ENCODE data around the gene ZC3H7A. TPM values are rescaled to one million over a fixed set of nuclear protein-coding genes. Genes with fewer than 3 reads are reported as not detected.

The ZC3H7A gene
- total RNA-seq, 3 donors from 2014 or later: 33.3 to 39.7 (median 38.4) TPM

DNA sequence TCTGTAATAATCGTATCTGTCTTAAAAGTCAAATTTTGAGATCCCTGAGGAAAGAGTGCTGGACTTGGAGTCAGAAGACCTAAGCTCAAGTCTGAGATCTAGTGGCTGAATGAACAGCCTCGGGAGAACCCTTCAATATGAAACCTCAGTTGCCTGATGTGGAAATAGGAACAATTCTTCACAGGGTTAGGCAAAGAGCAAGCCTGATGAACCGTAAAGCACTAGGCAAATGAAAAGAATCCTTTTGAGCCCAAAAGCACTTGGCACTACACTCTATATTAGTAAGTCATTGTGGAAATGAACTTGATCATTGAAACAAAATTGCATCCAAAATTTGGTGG lies 74.6 kb downstream of the ZC3H7A start:
- peaks cover 31% of the 10 kb centered on the region for H3K36me3 Mint-ChIP-seq (ENCODE audit: insufficient read depth)
- H3K4me1 Mint-ChIP-seq (ENCODE audit: low read depth): peaks cover 16% of the 10 kb centered on the region
- ATAC-seq: no peak
- no peaks in the 10 kb centered on the region for H3K9me3 Mint-ChIP-seq
- no peaks in the 10 kb centered on the region for H3K27me3 Mint-ChIP-seq (ENCODE audit: low read depth)
- no peak overlapping the region for H3K4me3 Mint-ChIP-seq
- DNase-seq: no peak

DNA sequence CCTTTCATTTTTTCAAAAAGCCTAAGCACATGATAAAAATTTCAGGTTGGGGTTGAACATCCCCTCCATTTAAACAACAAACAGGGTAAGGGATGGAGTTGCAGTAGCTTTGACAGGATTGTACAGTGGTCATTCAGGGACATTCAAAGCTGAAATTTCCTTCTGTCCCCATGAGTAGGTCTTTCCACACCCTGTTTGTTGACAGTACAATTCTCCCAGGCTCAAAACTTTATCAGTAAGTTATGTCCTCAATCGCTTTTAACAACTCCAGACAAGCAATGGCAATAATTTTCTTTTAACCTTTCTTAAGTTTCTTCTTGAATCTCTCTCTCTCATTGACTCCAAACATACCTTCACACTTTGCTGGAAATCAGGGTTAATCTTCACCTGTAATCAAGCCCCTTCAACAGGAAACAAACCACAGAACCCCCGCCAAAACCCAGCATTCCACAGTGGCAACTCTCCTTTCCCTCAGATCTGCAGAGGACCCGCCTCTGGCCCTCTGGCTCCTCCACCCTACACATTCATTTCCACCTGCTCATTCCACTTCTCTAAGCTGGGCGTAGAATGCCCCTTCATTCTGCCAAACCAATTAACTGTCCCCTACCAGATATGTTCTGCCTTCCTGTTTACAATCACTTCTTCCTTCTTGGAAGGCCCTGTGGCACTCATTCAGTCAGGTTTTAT lies 75.1 kb downstream of the ZC3H7A start:
- ATAC-seq (no peak), DNase-seq (no peak)
- Mint-ChIP-seq H3K4me1 (ENCODE audit: low read depth) (peaks cover 14% of the 10 kb centered on the region), H3K9me3 (no peaks in the 10 kb centered on the region), H3K4me3 (no peak overlapping the region), H3K27me3 (ENCODE audit: low read depth) (no peaks in the 10 kb centered on the region), H3K36me3 (ENCODE audit: insufficient read depth) (peaks cover 29% of the 10 kb centered on the region)

DNA sequence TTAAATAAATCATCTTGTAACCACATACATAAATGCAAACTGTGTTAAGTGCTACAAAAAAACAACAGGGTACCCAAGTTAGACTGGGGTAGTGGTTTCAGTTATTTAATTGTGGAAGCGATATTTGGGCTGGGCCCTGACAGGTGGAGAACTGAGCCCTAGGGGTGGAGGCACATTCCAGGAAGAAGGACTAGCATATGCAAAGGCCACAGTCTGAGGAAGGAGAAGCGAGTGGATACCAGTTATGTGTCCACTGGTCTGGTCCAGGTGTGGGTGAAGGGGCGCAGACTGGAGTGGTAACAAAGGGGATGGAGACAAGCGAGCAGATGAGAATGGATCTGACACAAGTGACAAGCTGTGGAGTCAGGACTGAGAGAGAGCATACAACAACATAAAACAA lies 77.3 kb downstream of the ZC3H7A start:
- Mint-ChIP-seq H3K9me3 (no peaks in the 10 kb centered on the region), H3K27me3 (ENCODE audit: low read depth) (no peaks in the 10 kb centered on the region), H3K4me1 (ENCODE audit: low read depth) (peaks cover 16% of the 10 kb centered on the region), H3K36me3 (ENCODE audit: insufficient read depth) (peaks cover 33% of the 10 kb centered on the region), H3K4me3 (no peak overlapping the region)
- DNase-seq (no peak), ATAC-seq (no peak)

DNA sequence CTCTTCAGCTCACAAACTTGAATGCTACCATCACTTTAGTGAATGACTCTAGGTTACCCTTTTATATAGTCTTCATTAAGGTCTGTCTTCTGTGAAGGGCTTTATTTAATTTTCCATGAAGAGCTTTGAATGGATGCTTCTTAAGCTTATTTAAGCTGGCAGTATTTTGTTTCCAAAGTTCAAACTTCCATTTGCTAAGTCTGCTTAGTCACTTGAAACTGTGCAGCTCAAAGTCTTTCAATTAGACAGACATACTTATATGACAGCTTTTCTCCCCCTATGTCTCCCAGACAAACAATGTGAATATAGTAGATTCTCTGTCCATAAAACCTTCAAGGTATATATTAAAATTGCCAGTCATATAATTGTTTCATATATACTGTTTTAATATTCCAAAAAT lies 77.9 kb downstream of the ZC3H7A start:
- H3K27me3 Mint-ChIP-seq (ENCODE audit: low read depth): no peaks in the 10 kb centered on the region
- H3K36me3 Mint-ChIP-seq (ENCODE audit: insufficient read depth): peaks cover 35% of the 10 kb centered on the region
- H3K4me3 Mint-ChIP-seq: no peak overlapping the region
- peaks cover 19% of the 10 kb centered on the region for H3K4me1 Mint-ChIP-seq (ENCODE audit: low read depth)
- ATAC-seq: no peak
- H3K9me3 Mint-ChIP-seq: no peaks in the 10 kb centered on the region
- DNase-seq: no peak

DNA sequence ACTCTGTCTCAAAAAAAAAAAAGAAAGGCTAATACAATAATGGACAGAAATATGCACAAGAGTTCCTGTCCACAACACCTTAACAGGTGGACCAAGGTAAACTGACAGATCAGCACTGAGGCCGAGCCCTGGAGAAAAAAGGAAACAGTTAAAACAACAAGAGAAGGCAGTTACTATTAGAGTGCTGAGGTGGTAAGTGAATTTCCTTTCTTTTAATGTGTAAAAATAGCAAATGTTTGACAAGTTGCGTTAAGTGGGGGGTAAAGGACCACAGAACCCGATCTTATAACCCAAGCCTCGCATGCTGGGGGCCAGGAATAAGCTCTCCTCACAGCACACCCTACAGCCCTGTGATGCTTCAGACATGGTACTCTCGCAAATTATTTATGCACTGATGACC lies 79.2 kb downstream of the ZC3H7A start:
- Mint-ChIP-seq H3K9me3 (no peaks in the 10 kb centered on the region), H3K4me3 (no peak overlapping the region), H3K27me3 (ENCODE audit: low read depth) (no peaks in the 10 kb centered on the region), H3K36me3 (ENCODE audit: insufficient read depth) (peaks cover 33% of the 10 kb centered on the region), H3K4me1 (ENCODE audit: low read depth) (peaks cover 15% of the 10 kb centered on the region)
- ATAC-seq: no peak
- DNase-seq: no peak

DNA sequence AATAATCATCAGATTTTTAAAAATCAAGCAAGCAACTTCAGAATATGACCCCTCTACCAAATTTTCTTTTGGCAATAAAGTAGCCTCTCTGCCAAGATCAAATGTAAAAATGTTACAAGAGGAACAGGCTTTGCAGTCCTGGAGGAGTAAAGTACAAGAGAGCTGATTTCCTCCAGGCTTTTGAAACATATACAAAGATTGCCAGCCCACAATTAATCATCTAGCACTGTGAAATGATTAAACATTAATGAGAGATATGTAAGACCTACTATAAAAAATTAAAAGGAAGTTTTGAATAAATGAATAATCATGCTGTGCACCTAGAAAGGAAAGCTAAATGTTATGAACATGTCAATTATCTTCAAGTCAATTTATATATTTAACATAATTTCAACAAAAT lies 80.7 kb downstream of the ZC3H7A start:
- Mint-ChIP-seq H3K36me3 (ENCODE audit: insufficient read depth) (peaks cover 34% of the 10 kb centered on the region), H3K9me3 (no peaks in the 10 kb centered on the region), H3K4me3 (no peak overlapping the region), H3K27me3 (ENCODE audit: low read depth) (no peaks in the 10 kb centered on the region), H3K4me1 (ENCODE audit: low read depth) (peaks cover 15% of the 10 kb centered on the region)
- DNase-seq (no peak), ATAC-seq (no peak)

DNA sequence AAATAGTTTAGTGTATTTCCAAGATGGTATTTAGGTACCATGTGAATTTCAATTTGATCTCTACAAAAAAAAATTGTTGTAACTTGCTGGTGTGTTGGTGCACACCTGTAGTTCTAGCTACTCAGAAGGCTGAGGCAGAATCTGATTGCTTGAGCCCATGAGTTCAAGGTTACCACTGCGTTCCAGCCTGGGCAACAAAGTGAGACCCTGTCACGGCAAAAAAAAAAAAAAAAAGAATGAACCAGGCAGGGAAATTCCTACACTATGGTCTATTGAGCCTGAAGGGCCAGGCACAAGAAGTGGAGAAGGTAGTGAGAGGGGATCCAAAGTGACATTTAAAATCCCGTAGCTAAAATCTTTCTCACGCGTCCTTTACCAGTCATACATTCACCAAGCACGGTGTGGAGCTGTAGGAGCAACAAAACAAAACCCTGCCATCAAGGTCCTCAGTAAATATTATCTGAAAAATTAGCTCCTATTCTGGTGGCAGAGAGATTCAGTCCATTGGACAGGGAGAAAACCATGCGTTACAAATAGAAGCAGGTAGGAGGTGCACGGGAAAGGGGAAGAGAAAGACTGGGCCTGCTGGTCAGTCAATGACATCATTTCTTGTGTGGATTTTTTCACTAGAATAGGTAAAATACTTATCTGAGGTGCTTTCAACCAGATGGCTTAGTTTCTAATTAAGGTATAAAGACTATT lies 81.7 kb downstream of the ZC3H7A start:
- Mint-ChIP-seq H3K36me3 (ENCODE audit: insufficient read depth) (peaks cover 34% of the 10 kb centered on the region), H3K9me3 (no peaks in the 10 kb centered on the region), H3K27me3 (ENCODE audit: low read depth) (no peaks in the 10 kb centered on the region), H3K4me1 (ENCODE audit: low read depth) (peaks cover 15% of the 10 kb centered on the region), H3K4me3 (no peak overlapping the region)
- ATAC-seq (no peak), DNase-seq (no peak)

DNA sequence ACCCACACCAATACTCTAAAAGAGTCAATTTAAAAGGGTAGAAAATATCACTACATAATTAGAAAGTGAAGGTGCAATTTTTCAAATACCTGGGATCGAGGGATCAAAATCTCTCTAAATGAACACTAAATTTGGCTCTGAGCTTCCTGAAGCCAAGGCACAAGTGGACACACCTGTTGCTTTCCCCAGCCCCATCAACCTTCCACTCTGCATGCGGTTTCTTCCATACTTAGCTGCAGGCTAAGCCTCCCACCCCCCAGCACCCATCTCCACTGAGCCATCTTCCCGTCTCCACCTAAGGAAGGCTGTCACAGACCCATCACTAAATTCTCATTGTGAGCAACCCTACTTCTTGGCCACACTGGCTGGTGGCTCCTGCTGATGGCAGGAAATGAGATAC lies 84.9 kb downstream of the ZC3H7A start:
- peaks cover 7% of the 10 kb centered on the region for H3K4me1 Mint-ChIP-seq (ENCODE audit: low read depth)
- DNase-seq: no peak
- peaks cover 37% of the 10 kb centered on the region for H3K36me3 Mint-ChIP-seq (ENCODE audit: insufficient read depth)
- H3K27me3 Mint-ChIP-seq (ENCODE audit: low read depth): no peaks in the 10 kb centered on the region
- no peaks in the 10 kb centered on the region for H3K9me3 Mint-ChIP-seq
- H3K4me3 Mint-ChIP-seq: no peak overlapping the region
- no peak for ATAC-seq

DNA sequence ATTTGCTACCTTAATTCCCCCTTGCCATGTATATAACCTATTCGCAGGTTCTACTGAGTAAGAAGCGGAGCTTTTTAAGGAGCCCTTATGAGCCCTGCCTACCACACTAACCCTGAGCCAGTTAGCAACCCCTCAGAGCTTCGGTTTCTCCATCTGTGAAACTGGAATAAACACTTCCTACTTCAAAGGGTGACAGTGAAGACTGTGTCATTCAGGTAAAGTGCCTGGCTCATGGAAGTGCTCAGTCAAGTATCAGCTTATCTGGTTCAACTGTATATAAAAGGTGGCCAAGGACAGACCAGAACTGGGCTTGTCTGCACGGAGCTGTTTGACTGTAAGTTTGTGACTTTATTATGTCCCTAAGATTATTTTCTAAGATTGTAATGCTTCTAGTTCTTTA lies 85.4 kb downstream of the ZC3H7A start:
- ATAC-seq (no peak), DNase-seq (no peak)
- no peaks in the 10 kb centered on the region for H3K27me3 Mint-ChIP-seq (ENCODE audit: low read depth)
- peaks cover 35% of the 10 kb centered on the region for H3K36me3 Mint-ChIP-seq (ENCODE audit: insufficient read depth)
- H3K9me3 Mint-ChIP-seq: no peaks in the 10 kb centered on the region
- peaks cover 6% of the 10 kb centered on the region for H3K4me1 Mint-ChIP-seq (ENCODE audit: low read depth)
- no peak overlapping the region for H3K4me3 Mint-ChIP-seq

DNA sequence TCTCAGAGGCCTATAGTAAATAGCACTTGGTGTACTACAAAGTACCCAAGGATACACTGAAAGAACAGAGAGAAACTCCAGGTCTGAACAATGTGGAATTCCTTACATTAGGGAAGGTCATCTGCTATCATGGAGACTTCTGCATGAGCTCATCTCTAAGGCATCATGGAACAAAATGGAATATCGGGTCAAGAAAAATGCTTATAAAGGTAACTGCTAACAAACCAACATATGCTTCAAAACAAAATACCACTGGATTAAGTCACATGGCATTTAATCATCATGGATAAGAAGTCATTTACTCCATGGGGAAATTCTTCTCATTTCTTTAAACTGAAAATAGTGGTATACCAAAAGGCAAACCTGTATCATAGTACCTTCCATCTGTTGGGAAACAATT lies 88.6 kb downstream of the ZC3H7A start:
- ATAC-seq (no peak), DNase-seq (no peak)
- H3K4me3 Mint-ChIP-seq: no peak overlapping the region
- H3K27me3 Mint-ChIP-seq (ENCODE audit: low read depth): no peaks in the 10 kb centered on the region
- peaks cover 7% of the 10 kb centered on the region for H3K4me1 Mint-ChIP-seq (ENCODE audit: low read depth)
- H3K9me3 Mint-ChIP-seq: no peaks in the 10 kb centered on the region
- peaks cover 23% of the 10 kb centered on the region for H3K36me3 Mint-ChIP-seq (ENCODE audit: insufficient read depth)

DNA sequence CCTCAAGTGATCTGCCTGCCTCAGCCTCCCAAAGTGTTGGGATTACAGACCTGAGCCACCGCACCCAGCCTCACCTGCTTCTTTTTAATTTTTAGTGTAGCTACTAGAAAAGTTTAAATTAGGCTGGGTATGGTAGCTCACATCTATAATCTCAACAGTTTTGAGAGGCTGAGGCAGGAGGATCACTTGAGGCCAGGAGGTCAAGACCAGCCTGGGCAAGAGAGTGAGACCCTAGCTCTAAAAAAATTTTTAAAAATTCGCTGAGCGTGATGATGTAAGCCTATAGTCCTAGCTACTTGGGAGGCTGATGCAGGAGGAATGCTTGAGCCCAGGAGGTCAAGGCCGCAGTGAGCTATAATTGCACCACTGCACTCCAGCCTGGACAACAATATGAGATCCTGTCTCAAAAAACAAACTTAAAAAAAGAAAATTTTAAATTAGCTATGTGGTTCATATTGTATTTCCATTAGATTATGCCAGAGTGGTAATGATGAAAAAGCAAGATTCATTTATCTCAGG lies 89.3 kb downstream of the ZC3H7A start:
- Mint-ChIP-seq H3K4me3 (no peak overlapping the region), H3K36me3 (ENCODE audit: insufficient read depth) (peaks cover 26% of the 10 kb centered on the region), H3K27me3 (ENCODE audit: low read depth) (no peaks in the 10 kb centered on the region), H3K9me3 (no peaks in the 10 kb centered on the region), H3K4me1 (ENCODE audit: low read depth) (peaks cover 9% of the 10 kb centered on the region)
- ATAC-seq: no peak
- no peak for DNase-seq

DNA sequence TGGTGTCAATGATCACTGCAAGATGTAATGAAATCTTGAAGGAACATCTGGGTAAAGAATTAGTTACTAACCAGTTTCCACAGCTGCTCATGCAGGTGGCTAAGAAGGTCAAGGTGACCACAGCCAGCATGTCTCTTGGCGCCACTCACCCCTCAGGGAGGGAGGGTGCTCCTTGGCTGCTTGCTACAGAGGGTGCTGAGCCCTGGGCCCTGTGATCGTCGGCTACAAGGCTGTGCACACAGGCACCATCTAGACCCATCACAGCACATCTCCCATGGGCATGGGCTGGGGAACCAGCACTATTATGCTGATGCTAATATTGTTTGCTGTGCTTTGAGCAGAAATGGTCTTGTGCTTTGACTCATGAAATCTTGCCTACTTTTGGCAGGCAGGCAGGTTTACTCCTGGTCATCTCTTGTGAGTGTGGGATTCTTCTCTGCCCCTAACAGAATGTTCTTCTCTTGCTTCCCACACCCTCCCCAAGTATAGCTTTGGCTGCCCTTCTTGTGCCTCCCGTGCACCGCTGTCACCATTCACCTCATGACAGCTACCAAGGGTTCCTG lies 90.8 kb downstream of the ZC3H7A start:
- Mint-ChIP-seq H3K27me3 (ENCODE audit: low read depth) (no peaks in the 10 kb centered on the region), H3K4me1 (ENCODE audit: low read depth) (peaks cover 13% of the 10 kb centered on the region), H3K36me3 (ENCODE audit: insufficient read depth) (peaks cover 17% of the 10 kb centered on the region), H3K4me3 (no peak overlapping the region), H3K9me3 (no peaks in the 10 kb centered on the region)
- ATAC-seq (no peak), DNase-seq (no peak)

DNA sequence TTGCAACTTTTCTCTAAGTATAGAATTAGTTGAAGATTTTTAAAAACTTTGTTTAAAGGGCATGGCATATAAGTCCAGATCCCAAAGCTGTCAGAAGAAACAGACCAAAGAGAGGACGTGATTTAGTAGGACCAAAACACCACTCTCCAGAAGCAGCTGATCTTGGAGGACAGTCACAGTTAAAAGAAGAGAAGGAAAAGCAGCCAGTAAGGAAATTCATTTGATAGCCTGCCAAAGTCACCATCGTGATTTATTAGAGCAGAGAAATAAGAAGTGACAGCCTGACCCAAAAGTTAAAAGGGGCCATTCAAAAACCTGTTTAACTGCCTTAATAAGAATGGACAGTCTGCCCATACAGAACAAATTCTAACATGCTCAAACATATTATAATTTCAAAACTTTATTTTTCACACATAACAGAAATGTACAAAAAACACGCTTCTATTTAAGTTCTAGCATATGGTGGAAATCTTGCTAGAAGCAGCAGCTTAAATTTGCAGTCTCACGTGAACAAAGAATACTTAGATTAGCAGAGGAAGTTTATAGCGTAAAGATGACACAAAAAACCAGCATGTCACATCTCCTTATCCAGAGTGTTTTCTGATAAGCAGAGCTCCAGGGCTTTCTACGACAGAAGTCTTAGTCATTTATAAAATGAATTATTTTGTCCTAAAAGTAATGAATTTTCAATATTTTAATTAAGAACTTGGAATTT lies 91.6 kb downstream of the ZC3H7A start:
- DNase-seq (no peak), ATAC-seq (no peak)
- H3K9me3 Mint-ChIP-seq: no peaks in the 10 kb centered on the region
- peaks cover 19% of the 10 kb centered on the region for H3K36me3 Mint-ChIP-seq (ENCODE audit: insufficient read depth)
- H3K4me3 Mint-ChIP-seq: no peak overlapping the region
- no peaks in the 10 kb centered on the region for H3K27me3 Mint-ChIP-seq (ENCODE audit: low read depth)
- peaks cover 16% of the 10 kb centered on the region for H3K4me1 Mint-ChIP-seq (ENCODE audit: low read depth)
